Measurements from ENCODE around the gene EFHD1.
"Not testable (repeated sequence)": the region's sequence is repeated elsewhere in the genome, so short reads cannot be mapped to it uniquely, and the experiment has no call there.

The EFHD1 gene

GRCh38 chr2:232615339-232615738 lies 18.1 kb upstream of the EFHD1 start:
- DNase-seq: no peak

- no peak for DNase-seq
These were observed 12.2 kb upstream of the EFHD1 start for GRCh38 chr2:232621186-232621585.

GRCh38 chr2:232622563-232622962 lies 10.8 kb upstream of the EFHD1 start:
- DNase-seq: no peak

GRCh38 chr2:232623768-232624765 lies 9.3 kb upstream of the EFHD1 start:
- peak in 4 of 58 donors; percentile 5 to 38 (median 12) for DNase-seq

GRCh38 chr2:232626584-232626983 lies 6.8 kb upstream of the EFHD1 start:
- DNase-seq: peak in 6 of 58 donors; percentile 4 to 39 (median 29)

- peak in 45 of 58 donors; percentile 28 to 88 (median 63) for DNase-seq
These were observed 4.8 kb upstream of the EFHD1 start for GRCh38 chr2:232628466-232629128.

GRCh38 chr2:232629129-232629475 lies 4.3 kb upstream of the EFHD1 start:
- no peak for DNase-seq

GRCh38 chr2:232632229-232632903 lies 1.0 kb upstream of the EFHD1 start:
- DNase-seq: no peak

- DNase-seq: peak in 53 of 58 donors; percentile 38 to 94 (median 79)
These were observed 446 bp upstream of the EFHD1 start for GRCh38 chr2:232632904-232633412.

GRCh38 chr2:232634206-232635150 lies 1.1 kb downstream of the EFHD1 start:
- peak in 7 of 58 donors; percentile 13 to 51 (median 25) for DNase-seq

GRCh38 chr2:232635376-232635775 lies 2.0 kb downstream of the EFHD1 start:
- not testable (repeated sequence) for DNase-seq

GRCh38 chr2:232635820-232636219 lies 2.4 kb downstream of the EFHD1 start:
- no peak for DNase-seq

GRCh38 chr2:232636788-232637420 lies 3.5 kb downstream of the EFHD1 start:
- no peak for DNase-seq

GRCh38 chr2:232637866-232638583 lies 4.6 kb downstream of the EFHD1 start:
- peak in 21 of 58 donors; percentile 6 to 73 (median 30) for DNase-seq

- DNase-seq: no peak
These were observed 7.9 kb downstream of the EFHD1 start for GRCh38 chr2:232641153-232641848.

GRCh38 chr2:232643147-232643425 lies 9.7 kb downstream of the EFHD1 start:
- DNase-seq: no peak

GRCh38 chr2:232643813-232644347 lies 10.5 kb downstream of the EFHD1 start:
- no peak for DNase-seq

GRCh38 chr2:232645061-232645460 lies 11.7 kb downstream of the EFHD1 start:
- no peak for DNase-seq

Data from anterior cingulate cortex (tissue), 58 donors.